Loucy (cell line): ENCODE data around the gene RPS6KA5.

ENCODE experiments used
- H2AFZ ChIP-seq: fragments of 200-600 bp; sonication (generic); 2 replicates; pipeline ENCODE4 v1.6.0; 2016; ENCODE audit warnings: antibody characterized with exemption, mild to moderate bottlenecking, low read length, moderate library complexity
- H3F3A ChIP-seq: fragments of 200-600 bp; 2 replicates; pipeline ENCODE4 v1.6.0; 2016; ENCODE audit warnings: antibody characterized with exemption, low read depth, mild to moderate bottlenecking
- H3K27me3 ChIP-seq: fragments of 200-600 bp; sonication (generic); 2 replicates; pipeline ENCODE4 v1.6.1; 2014; ENCODE audit warnings: low read length, mild to moderate bottlenecking; ENCODE audit not compliant: insufficient read depth, poor library complexity, severe bottlenecking
- H3K36me3 ChIP-seq: fragments of 200-600 bp; sonication (generic); 2 replicates; pipeline ENCODE4 v1.6.1; 2016; ENCODE audit warnings: low read length; ENCODE audit not compliant: insufficient read depth
- H3K4me1 ChIP-seq: fragments of 200-600 bp; sonication (generic); 2 replicates; pipeline ENCODE4 v1.5.1; 2014; ENCODE audit warnings: low read length, mild to moderate bottlenecking; ENCODE audit not compliant: insufficient read depth, poor library complexity, severe bottlenecking
- H3K4me2 ChIP-seq: fragments of 200-600 bp; sonication (generic); 2 replicates; pipeline ENCODE4 v1.6.0; 2014; ENCODE audit warnings: antibody characterized with exemption, low read length, low read depth, mild to moderate bottlenecking; ENCODE audit not compliant: poor library complexity, severe bottlenecking
- H3K4me3 ChIP-seq: fragments of 200-600 bp; sonication (generic); 2 replicates; pipeline ENCODE4 v1.5.1; 2014; ENCODE audit warnings: low read length, mild to moderate bottlenecking, mixed read lengths; ENCODE audit not compliant: poor library complexity, severe bottlenecking
- H3K79me2 ChIP-seq: fragments of 200-600 bp; sonication (generic); 2 replicates; pipeline ENCODE4 v1.6.1; 2014; ENCODE audit warnings: low read length; ENCODE audit not compliant: insufficient read depth
- H3K9ac ChIP-seq: fragments of 200-600 bp; sonication (generic); 2 replicates; pipeline ENCODE4 v1.6.0; 2014; ENCODE audit warnings: mild to moderate bottlenecking, low read depth, low read length, moderate library complexity; ENCODE audit not compliant: poor library complexity, severe bottlenecking
- H3K9me2 ChIP-seq: fragments of 200-600 bp; sonication (generic); replicated peaks from 2 replicates; pipeline ENCODE4 v1.6.1; 2016; ENCODE audit warnings: low read depth, low read length, mixed read lengths
- H3K9me3 ChIP-seq: fragments of 200-600 bp; sonication (generic); 2 replicates; pipeline ENCODE4 v1.6.1; 2014; ENCODE audit warnings: mild to moderate bottlenecking, antibody characterized with exemption, low read length, low read depth; ENCODE audit not compliant: insufficient read depth
- H4K20me1 ChIP-seq: fragments of 200-600 bp; sonication (generic); 2 replicates; pipeline ENCODE4 v1.6.0; 2014; ENCODE audit warnings: antibody characterized with exemption, low read length, mild to moderate bottlenecking; ENCODE audit not compliant: insufficient read depth, poor library complexity, severe bottlenecking
- CTCF ChIP-seq: fragments of 200-600 bp; sonication (generic); conservative IDR thresholded peaks from 2 replicates; pipeline ENCODE4 v1.5.1; 2014; ENCODE audit warnings: mild to moderate bottlenecking, antibody characterized with exemption, low read length
- EZH2phosphoT487 ChIP-seq: fragments of 200-600 bp; IDR thresholded peaks from 2 replicates; pipeline ENCODE4 v1.6.1; 2018; ENCODE audit warnings: antibody characterized with exemption, mild to moderate bottlenecking, moderate library complexity, borderline replicate concordance

The RPS6KA5 gene

GRCh38 chr14:90894241-90894640 lies 166.2 kb downstream of the RPS6KA5 start:
- Histone ChIP-seq H3K9me2 (no peaks in the 10 kb centered on the region), H3F3A (no peaks in the 10 kb centered on the region), H3K4me3 (no peak overlapping the region), H4K20me1 (no peaks in the 10 kb centered on the region), H3K27me3 (no peaks in the 10 kb centered on the region), H2AFZ (no peak overlapping the region), H3K79me2 (no peaks in the 10 kb centered on the region), H3K9ac (no peak overlapping the region), H3K4me2 (no peak overlapping the region), H3K4me1 (no peaks in the 10 kb centered on the region), H3K36me3 (peaks cover 48% of the 10 kb centered on the region; the same call in 1 of the 2 replicates), H3K9me3 (no peaks in the 10 kb centered on the region)
- TF ChIP-seq EZH2phosphoT487: no peak
- no peak for TF ChIP-seq CTCF

GRCh38 chr14:90893510-90893909 lies 166.9 kb downstream of the RPS6KA5 start:
- Histone ChIP-seq H3K9ac (no peak overlapping the region), H3K4me3 (no peak overlapping the region), H2AFZ (no peak overlapping the region), H3K9me3 (no peaks in the 10 kb centered on the region), H3K9me2 (no peaks in the 10 kb centered on the region), H3K27me3 (no peaks in the 10 kb centered on the region), H3K36me3 (peaks cover 40% of the 10 kb centered on the region; the same call in 1 of the 2 replicates), H3K4me2 (no peak overlapping the region), H3F3A (no peaks in the 10 kb centered on the region), H4K20me1 (no peaks in the 10 kb centered on the region), H3K4me1 (no peaks in the 10 kb centered on the region), H3K79me2 (no peaks in the 10 kb centered on the region)
- TF ChIP-seq CTCF (no peak), EZH2phosphoT487 (no peak)

GRCh38 chr14:90892970-90893369 lies 167.5 kb downstream of the RPS6KA5 start:
- no peaks in the 10 kb centered on the region for H3K79me2 ChIP-seq
- H3K9me3 ChIP-seq: no peaks in the 10 kb centered on the region
- H3K36me3 ChIP-seq: peaks cover 35% of the 10 kb centered on the region; the same call in 1 of the 2 replicates
- no peaks in the 10 kb centered on the region for H3K27me3 ChIP-seq
- no peak overlapping the region for H3K9ac ChIP-seq
- no peaks in the 10 kb centered on the region for H3K9me2 ChIP-seq
- H4K20me1 ChIP-seq: no peaks in the 10 kb centered on the region
- no peak overlapping the region for H3K4me3 ChIP-seq
- H3K4me2 ChIP-seq: no peak overlapping the region
- no peak overlapping the region for H2AFZ ChIP-seq
- TF ChIP-seq EZH2phosphoT487 (no peak), CTCF (no peak)
- no peaks in the 10 kb centered on the region for H3K4me1 ChIP-seq
- H3F3A ChIP-seq: no peaks in the 10 kb centered on the region
